ENCODE measurements around the gene PACSIN1. TPM values are rescaled to one million over a fixed set of nuclear protein-coding genes. Genes with fewer than 3 reads are reported as not detected.
A peak's percentile ranks its signal among the peaks of the same experiment; 100 is the strongest.

PACSIN1 gene
- total and polyA plus RNA-seq, 10 of the 15 experiments (the other 5 are each of a cell fraction or from before 2014, with no cell fraction given): 0.50 to 9.4 (median 2.8) TPM

DNA sequence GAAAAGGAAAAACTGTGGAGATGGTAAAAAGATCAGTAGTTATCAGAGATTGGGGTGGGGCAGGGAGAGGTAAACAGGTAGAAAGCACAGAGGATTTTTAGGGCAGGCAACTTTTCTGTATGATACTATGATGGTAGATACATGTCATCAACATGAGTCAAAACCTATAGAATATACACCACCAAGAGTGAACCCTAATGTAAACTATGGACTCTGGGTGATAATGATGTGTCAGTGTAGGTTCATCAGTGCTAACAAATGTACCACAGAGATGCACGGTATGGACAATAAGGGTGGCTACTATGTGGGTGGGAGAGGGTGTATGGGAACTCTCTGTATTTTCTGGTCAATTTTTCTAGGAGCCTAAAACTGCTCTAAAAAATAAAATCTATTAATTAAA lies 18.5 kb downstream of the PACSIN1 start (continued):
- TF ChIP-seq, protein P1, sequence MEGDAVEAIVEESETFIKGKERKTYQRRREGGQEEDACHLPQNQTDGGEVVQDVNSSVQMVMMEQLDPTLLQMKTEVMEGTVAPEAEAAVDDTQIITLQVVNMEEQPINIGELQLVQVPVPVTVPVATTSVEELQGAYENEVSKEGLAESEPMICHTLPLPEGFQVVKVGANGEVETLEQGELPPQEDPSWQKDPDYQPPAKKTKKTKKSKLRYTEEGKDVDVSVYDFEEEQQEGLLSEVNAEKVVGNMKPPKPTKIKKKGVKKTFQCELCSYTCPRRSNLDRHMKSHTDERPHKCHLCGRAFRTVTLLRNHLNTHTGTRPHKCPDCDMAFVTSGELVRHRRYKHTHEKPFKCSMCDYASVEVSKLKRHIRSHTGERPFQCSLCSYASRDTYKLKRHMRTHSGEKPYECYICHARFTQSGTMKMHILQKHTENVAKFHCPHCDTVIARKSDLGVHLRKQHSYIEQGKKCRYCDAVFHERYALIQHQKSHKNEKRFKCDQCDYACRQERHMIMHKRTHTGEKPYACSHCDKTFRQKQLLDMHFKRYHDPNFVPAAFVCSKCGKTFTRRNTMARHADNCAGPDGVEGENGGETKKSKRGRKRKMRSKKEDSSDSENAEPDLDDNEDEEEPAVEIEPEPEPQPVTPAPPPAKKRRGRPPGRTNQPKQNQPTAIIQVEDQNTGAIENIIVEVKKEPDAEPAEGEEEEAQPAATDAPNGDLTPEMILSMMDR (IDR thresholded peaks at IDR 0.05 in 2 of 3, conservative IDR thresholded peaks at IDR 0.05 in 1 of 3; ENCODE audit: control insufficient read depth in 2 of 3, extremely low read depth in 1 of 3, insufficient read depth in 1 of 3, low read depth in 3 of 3, low read length in 3 of 3): no peak
- TF ChIP-seq EGR1 (IDR thresholded peaks at IDR 0.05; ENCODE audit: borderline replicate concordance in 1 of 2, low read depth in 2 of 2, low read length in 2 of 2) (no peak), RUNX3 (IDR thresholded peaks at IDR 0.05; ENCODE audit: low read length) (no peak), IRF4 (IDR thresholded peaks at IDR 0.05; ENCODE audit: low read depth, low read length) (no peak), MYB (IDR thresholded peaks at IDR 0.05; ENCODE audit: borderline replicate concordance, low read depth, low read length) (no peak), RFX5 (IDR thresholded peaks at IDR 0.05; ENCODE audit: low read depth, low read length) (no peak)

DNA sequence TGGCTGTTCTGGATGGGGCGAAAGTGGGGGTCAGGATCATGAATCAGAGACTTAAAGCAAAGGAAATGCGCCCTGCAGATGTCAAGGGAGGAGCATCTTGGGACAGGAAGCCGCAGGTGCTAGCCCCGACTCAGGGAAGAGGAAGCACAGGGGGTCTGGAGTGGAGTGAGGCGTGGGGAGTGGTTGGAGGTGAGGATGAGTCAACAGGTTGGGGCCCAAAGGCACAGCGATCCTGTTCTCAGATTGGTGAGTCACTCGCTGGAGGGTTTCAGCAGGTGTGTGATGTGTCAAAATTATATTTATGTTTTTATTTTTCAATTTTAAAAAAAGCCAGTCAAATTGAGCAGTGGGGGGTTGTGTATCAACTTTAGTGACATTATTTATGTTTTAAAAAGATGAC lies 19.0 kb downstream of the PACSIN1 start:
- intact Hi-C loops (cut with micrococcal nuclease; ENCODE audit: unreplicated experiment): no loop called here
- no peak overlapping the region for H3K27ac ChIP-seq (ENCODE audit: control insufficient read depth, insufficient read depth)
- peaks cover 5% of the 10 kb centered on the region for H3K4me1 ChIP-seq (ENCODE audit: control insufficient read depth, insufficient read depth, low read length)
- BruUV-seq (replicated peaks): no TSS peak
- H3K36me3 ChIP-seq (ENCODE audit: control insufficient read depth in 2 of 2, insufficient read depth in 2 of 2, low read length in 1 of 2): no peaks in the 10 kb centered on the region
- peak overlapping the region; percentile 43; the same call in 1 of the 2 replicates for H2AFZ ChIP-seq (ENCODE audit: control insufficient read depth, low read depth, low read length)
- ATAC-seq (peak; percentile 84), DNase-seq (ENCODE audit: low read depth, low spot score) (peak; percentile 8), FAIRE-seq (no peak)
- CTCF ChIA-PET: no interaction called here
- in situ Hi-C loops (cut with MboI): no loop called here
- H3K4me3 ChIP-seq: no peak overlapping the region
- H3K79me2 ChIP-seq (ENCODE audit: control insufficient read depth, insufficient read depth, low read length): no peaks in the 10 kb centered on the region
- POLR2A ChIA-PET: no interaction called here
- no peaks in the 10 kb centered on the region for H4K20me1 ChIP-seq (ENCODE audit: control insufficient read depth, insufficient read depth)
- RAD21 ChIA-PET (ENCODE audit: unreplicated experiment): no interaction called here
- peak overlapping the region; percentile 36; the same call in 1 of the 2 replicates for H3K4me2 ChIP-seq (ENCODE audit: control insufficient read depth, insufficient read depth)
- H3K9me3 ChIP-seq (replicated peaks; ENCODE audit: control insufficient read depth, insufficient read depth, low read length): no peaks in the 10 kb centered on the region
- no peak overlapping the region for H3K9ac ChIP-seq (ENCODE audit: control insufficient read depth, insufficient read depth, low read length)
- WGBS (ENCODE audit: insufficient coverage, insufficient replicate concordance, low lambda C conversion rate, missing lambda C conversion rate): 2% methylated on average over 7 of the region's 7 CpGs
- no peaks in the 10 kb centered on the region for H3K27me3 ChIP-seq (replicated peaks in 1 of 2; ENCODE audit: control insufficient read depth in 2 of 2, insufficient read depth in 2 of 2, low read length in 1 of 2)
- SMC1A ChIA-PET (ENCODE audit: uncharacterized antibody, unreplicated experiment): no interaction called here
- peak; percentile 36; the same call in 1 of the 2 replicates for TF ChIP-seq NFIC (IDR thresholded peaks at IDR 0.05; ENCODE audit: low read depth, low read length)
- TF ChIP-seq, protein P2, sequence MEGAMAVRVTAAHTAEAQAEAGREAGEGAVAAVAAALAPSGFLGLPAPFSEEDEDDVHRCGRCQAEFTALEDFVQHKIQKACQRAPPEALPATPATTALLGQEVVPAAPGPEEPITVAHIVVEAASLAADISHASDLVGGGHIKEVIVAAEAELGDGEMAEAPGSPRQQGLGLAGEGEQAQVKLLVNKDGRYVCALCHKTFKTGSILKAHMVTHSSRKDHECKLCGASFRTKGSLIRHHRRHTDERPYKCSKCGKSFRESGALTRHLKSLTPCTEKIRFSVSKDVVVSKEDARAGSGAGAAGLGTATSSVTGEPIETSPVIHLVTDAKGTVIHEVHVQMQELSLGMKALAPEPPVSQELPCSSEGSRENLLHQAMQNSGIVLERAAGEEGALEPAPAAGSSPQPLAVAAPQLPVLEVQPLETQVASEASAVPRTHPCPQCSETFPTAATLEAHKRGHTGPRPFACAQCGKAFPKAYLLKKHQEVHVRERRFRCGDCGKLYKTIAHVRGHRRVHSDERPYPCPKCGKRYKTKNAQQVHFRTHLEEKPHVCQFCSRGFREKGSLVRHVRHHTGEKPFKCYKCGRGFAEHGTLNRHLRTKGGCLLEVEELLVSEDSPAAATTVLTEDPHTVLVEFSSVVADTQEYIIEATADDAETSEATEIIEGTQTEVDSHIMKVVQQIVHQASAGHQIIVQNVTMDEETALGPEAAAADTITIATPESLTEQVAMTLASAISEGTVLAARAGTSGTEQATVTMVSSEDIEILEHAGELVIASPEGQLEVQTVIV (IDR thresholded peaks at IDR 0.05; ENCODE audit: borderline replicate concordance, partially characterized antibody): no peak
- no peak for TF ChIP-seq BCL11A (IDR thresholded peaks at IDR 0.05; ENCODE audit: low read depth, low read length)
- no peak for TF ChIP-seq FOXK2 (IDR thresholded peaks at IDR 0.05)
- TF ChIP-seq FOXM1 (IDR thresholded peaks at IDR 0.05; ENCODE audit: low read depth, low read length): no peak
- TF ChIP-seq ZZZ3 (IDR thresholded peaks at IDR 0.05; ENCODE audit: control insufficient read depth, insufficient read length, low read depth): no peak
- TF ChIP-seq, protein P3, sequence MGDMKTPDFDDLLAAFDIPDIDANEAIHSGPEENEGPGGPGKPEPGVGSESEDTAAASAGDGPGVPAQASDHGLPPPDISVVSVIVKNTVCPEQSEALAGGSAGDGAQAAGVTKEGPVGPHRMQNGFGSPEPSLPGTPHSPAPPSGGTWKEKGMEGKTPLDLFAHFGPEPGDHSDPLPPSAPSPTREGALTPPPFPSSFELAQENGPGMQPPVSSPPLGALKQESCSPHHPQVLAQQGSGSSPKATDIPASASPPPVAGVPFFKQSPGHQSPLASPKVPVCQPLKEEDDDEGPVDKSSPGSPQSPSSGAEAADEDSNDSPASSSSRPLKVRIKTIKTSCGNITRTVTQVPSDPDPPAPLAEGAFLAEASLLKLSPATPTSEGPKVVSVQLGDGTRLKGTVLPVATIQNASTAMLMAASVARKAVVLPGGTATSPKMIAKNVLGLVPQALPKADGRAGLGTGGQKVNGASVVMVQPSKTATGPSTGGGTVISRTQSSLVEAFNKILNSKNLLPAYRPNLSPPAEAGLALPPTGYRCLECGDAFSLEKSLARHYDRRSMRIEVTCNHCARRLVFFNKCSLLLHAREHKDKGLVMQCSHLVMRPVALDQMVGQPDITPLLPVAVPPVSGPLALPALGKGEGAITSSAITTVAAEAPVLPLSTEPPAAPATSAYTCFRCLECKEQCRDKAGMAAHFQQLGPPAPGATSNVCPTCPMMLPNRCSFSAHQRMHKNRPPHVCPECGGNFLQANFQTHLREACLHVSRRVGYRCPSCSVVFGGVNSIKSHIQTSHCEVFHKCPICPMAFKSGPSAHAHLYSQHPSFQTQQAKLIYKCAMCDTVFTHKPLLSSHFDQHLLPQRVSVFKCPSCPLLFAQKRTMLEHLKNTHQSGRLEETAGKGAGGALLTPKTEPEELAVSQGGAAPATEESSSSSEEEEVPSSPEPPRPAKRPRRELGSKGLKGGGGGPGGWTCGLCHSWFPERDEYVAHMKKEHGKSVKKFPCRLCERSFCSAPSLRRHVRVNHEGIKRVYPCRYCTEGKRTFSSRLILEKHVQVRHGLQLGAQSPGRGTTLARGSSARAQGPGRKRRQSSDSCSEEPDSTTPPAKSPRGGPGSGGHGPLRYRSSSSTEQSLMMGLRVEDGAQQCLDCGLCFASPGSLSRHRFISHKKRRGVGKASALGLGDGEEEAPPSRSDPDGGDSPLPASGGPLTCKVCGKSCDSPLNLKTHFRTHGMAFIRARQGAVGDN (IDR thresholded peaks at IDR 0.05): no peak
- no peak for TF ChIP-seq JUND (IDR thresholded peaks at IDR 0.05; ENCODE audit: low read depth, low read length)
- no peak for TF ChIP-seq EGR1 (IDR thresholded peaks at IDR 0.05; ENCODE audit: borderline replicate concordance in 1 of 2, low read depth in 2 of 2, low read length in 2 of 2)
- no peak for TF ChIP-seq CREB1 (IDR thresholded peaks at IDR 0.05; ENCODE audit: low read depth)
- TF ChIP-seq GATAD2B (conservative IDR thresholded peaks at IDR 0.05; ENCODE audit: low read depth): no peak

Data from GM12878 (cell line).